NCI-H2081 (cell line): ENCODE data around the gene EVX1.

Experiments
- DNase-seq, 2 experiments: peaks; one replicate each; lab custom pipeline; 2025; lab: John Stamatoyannopoulos, UW

The EVX1 gene

DNA sequence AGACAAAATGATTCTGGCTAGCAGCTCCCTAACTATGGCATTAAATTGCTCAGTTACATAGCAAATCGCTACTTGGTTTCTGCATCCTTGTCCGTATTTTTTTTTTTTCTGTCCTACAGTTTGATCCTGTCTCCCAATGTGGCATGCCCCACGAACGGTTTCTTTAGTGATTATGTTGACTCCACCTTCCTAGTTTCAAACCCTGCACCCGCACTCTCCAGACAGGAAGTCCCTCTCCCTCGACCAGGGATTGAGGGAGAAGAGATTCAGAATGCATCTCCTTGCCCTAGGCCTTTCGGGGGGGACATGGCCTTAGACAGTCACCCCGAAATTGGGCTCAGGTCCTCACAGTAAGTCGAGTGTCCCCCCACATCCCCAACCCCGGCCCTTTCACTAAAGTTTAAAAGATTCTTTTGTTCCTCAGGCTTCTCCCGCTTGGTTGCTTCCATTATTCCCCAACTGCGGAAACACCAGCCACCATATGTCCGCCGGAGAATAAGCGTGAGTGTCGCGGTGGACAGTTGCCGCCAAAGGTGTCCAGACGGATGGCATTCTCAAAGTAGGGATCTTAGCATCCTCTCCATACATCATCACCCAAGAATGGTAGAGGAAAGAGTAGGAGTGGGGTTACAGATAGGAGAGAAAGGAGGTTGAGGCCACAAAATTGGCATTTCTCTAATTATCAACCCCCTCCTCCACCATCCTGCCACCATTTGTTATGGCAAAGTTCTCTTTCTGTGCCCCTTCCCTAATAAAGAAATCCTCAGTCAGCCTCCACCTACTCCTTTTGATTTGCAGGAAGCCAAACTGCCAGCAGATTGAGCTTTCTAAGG lies 7.3 kb downstream of the EVX1 start:
- DNase-seq: no peak

- no peak for DNase-seq
These were observed 8.0 kb downstream of the EVX1 start for GRCh38 chr7:27250557-27251070.

- no peak for DNase-seq
These were observed 8.6 kb downstream of the EVX1 start for GRCh38 chr7:27251136-27251651.

DNA sequence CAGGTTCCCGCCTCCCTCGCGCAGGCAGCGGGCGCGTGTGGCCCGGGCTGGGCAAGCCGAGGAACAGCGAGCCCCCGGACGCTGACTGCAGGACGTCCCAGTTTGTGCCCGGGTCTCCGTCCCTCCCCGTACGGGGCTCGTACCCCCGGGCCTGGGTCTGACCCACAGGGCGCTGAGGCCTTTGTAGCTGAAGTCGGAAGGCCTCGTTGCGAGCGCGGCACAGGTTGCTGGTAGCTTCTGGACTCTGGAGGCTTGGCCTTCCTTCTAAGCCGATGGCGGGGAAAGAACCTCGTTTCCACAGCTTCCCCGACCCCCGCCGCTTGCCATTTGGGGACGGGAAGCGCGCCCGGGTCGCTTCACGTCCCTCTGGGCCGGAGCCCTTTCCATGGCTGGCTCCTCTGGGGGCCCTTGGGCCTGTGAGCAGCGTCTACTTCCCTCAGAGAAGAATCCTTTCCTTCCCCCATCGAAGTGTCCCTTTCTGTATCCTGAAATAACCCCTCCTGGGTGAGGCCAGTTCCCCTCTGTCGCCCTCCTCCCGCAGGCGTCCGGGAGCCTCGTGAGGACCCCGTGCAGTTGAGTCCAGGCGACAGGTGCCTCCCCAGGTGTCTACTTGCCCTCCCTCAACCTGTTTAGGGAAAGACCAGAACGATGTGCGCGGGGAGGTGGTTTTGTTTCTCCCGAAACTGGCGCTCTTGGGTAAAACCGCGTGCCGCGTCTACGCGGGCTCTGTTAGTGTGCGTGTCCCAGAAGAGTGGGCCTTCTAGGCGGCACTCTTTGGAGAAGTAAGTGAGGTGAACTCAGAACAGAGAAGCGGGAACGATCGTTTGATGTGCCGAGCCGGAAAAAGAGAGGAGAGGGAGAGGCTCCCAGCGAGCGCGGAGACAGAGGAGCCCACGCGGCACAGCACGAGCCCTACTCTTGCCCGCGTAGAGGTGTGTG lies 9.3 kb downstream of the EVX1 start:
- DNase-seq: no peak

GRCh38 chr7:27254625-27255024 lies 12.0 kb downstream of the EVX1 start:
- DNase-seq: no peak

- no peak for DNase-seq
These were observed 17.6 kb downstream of the EVX1 start for GRCh38 chr7:27260211-27260610.

- DNase-seq: no peak
These were observed 19.5 kb downstream of the EVX1 start for GRCh38 chr7:27262121-27262520.

DNA sequence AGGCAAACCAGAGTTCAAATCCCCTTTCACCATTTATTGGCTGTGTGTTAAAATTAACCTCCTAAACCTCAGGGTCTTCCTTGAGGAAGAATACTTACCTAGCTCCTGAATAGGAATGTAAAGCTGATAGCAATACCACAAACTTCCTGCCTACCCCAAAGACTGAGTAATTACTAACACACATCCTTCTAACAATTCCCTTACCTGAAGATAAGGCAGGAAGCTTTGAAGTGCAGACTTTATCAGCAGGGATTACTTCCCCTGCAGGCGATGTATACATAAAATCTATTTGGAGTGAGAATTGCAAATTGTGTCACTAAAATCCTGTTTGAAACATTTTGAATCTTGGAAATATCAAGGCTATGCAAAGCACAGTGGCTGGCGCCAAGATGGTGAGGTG lies 21.2 kb downstream of the EVX1 start:
- no peak for DNase-seq

- no peak for DNase-seq
These were observed 26.9 kb downstream of the EVX1 start for GRCh38 chr7:27269455-27269854.

GRCh38 chr7:27271384-27271783 lies 28.8 kb downstream of the EVX1 start:
- DNase-seq: no peak

- DNase-seq: no peak
These were observed 35.0 kb downstream of the EVX1 start for GRCh38 chr7:27277628-27278027.

GRCh38 chr7:27283558-27283957 lies 41.0 kb downstream of the EVX1 start:
- DNase-seq: no peak

DNA sequence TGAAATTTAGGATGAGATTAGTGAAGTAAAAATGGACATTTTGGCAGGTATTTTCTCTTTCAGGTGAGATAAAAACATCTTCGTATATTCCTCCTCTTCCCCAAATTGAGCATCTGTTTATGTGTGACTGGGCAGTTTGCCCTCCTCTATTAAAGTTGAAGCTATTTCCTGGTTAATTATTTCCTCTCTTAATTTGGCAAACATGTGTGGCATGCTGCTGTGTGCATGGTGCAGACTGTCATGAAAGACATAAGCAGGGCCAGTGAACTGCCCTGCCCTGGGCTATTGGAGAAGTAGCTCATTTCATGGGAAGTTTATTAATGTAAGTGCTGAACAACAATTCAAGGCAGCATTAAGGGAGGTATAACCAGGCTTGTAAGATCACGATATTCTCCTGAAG lies 52.6 kb downstream of the EVX1 start:
- peak; percentile 26 to 61 for DNase-seq

- no peak for DNase-seq
These were observed 54.8 kb downstream of the EVX1 start for GRCh38 chr7:27297356-27297755.
